GM18868 (cell line): ENCODE measurements around the gene ARRDC1.
"Not testable (repeated sequence)": the region's sequence is repeated elsewhere in the genome, so short reads cannot be mapped to it uniquely, and the experiment has no call there.

ENCODE experiments used
- ATAC-seq: cut with Tn5 transposase; IDR thresholded peaks from one replicate; pipeline ENCODE4 v1.9.1; 2021; ENCODE audit warnings: mild to moderate bottlenecking, moderate library complexity; ENCODE audit not compliant: unreplicated experiment

The ARRDC1 gene

GRCh38 chr9:137583347-137583746 is 22.1 kb upstream of the ARRDC1 start:
- ATAC-seq: no peak

- ATAC-seq: no peak
Measured at GRCh38 chr9:137583957-137584356, 21.5 kb upstream of the ARRDC1 start.

DNA sequence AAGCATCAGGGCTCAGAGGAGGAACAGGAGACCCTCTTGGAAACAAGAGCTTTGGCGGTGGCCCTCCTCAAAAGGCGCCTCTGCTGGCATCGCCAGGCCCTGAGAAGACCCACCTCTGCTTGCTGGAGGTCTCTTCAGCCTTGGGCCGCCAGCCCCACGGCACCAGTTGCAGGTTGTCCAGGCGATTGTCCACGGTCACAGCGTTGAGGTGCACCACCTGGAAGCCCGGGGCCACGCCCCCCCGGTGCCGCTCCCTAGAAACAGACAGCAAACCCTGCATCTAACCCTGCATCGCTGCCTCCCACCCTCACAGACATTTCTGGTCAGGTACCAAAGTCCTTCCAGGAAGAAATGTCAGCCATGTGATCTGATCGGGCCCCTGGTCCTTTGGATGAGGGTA is 18.6 kb upstream of the ARRDC1 start:
- ATAC-seq: no peak

- no peak for ATAC-seq
Measured at GRCh38 chr9:137588311-137588710, 17.2 kb upstream of the ARRDC1 start.

GRCh38 chr9:137588891-137589290 is 16.6 kb upstream of the ARRDC1 start:
- no peak for ATAC-seq

DNA sequence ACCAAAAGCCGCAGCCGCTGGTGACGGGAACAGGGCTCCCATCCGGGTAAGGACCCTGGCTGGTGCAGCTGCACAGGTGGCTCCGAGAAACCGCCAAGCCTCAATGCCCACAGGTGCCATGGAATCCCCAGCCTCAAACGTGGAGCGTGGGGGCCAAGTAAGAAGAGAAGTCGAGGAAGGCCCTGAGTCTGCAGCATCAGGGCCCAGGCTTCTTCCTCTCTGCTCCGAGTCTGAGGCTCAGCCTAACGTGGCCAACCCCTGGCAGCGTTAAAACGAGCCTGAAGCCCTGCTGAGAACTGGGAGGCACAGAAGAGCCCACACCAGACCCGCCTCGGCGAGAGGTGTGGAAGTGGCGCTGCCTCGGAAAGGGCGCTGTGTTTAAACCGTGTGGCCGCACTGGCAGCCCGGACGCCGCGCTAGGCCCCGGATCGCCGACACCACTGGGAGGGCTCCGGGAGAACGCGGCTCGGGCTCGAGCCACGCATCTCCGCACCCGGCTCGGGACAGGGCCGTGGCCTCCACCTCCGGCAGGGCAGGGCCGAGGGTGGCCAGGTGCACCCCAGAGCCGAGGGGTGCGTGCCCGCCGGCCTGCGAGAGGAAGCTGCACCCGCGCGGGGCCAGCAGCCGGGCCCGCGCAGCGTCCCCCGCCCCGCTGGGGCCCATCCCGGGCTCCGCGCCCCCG is 15.9 kb upstream of the ARRDC1 start:
- peak; percentile 9 for ATAC-seq

DNA sequence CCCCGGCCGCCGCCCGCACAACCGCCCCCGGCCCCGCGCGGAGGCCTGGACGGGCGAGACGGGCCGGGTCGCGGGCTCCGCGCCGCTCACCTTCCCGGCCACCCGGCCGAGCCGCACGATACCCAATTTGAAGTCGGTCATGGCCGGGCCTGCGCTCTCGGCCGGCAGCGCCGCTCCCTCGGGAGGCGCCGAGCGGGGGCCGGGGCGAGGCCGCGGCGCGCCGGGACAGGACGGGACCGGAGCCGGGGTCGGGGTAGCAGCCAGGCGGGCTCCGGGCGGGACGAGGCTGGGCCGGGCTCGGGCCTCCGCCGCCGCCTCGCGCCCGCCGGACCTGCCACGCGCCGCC is 15.4 kb upstream of the ARRDC1 start:
- no peak for ATAC-seq

- ATAC-seq: peak; percentile 91
Measured at GRCh38 chr9:137590469-137591383, 14.8 kb upstream of the ARRDC1 start, which contains the start of gene ZMYND19. ZMYND19 (minus strand) TSS chr9:137590512; CDS start chr9:137590263, 249 bp downstream.

GRCh38 chr9:137592767-137593166 is 12.7 kb upstream of the ARRDC1 start:
- ATAC-seq: no peak

DNA sequence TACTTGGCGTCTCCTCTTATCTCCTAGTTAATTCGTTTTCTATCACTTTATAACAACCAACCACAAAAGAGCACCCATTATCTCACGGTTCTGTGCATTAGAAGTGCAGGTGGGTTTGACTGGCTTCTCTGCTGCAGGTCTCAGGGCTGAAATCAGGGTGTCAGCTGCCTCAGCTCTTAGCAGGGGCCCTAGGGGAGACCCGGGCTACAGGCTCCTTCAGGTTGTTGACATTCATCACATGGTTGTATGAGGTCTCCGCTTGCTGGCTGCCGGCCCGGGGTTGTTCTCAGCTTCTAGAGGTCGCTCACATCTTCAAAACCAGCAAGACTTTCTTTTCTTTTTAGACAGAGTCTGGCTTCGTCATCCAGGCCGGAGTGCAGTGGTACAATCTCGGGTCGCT is 12.3 kb upstream of the ARRDC1 start:
- no peak for ATAC-seq

DNA sequence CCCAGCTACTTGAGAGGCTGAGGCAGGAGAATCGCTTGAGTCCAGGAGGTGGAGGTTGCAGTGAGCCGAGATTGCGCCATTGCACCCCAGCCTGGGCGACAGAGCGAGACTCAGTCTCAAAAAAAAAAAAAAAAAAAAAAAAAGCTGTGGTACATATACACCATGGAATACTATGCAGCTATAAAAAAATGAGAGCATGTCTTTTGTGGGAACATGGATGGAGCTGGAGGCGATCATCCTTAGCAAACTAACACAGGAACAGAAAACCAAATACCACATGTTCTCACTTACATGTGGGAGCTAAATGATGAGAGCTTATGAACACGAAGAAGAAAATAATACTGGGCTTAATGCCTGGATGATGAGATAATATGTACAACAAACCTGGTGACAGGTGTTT is 8.9 kb upstream of the ARRDC1 start:
- not testable (repeated sequence) for ATAC-seq

GRCh38 chr9:137598943-137599342 is 6.5 kb upstream of the ARRDC1 start:
- no peak for ATAC-seq

GRCh38 chr9:137602661-137603060 is 2.8 kb upstream of the ARRDC1 start:
- no peak for ATAC-seq

- ATAC-seq: no peak
Measured at GRCh38 chr9:137603879-137604278, 1.6 kb upstream of the ARRDC1 start.

DNA sequence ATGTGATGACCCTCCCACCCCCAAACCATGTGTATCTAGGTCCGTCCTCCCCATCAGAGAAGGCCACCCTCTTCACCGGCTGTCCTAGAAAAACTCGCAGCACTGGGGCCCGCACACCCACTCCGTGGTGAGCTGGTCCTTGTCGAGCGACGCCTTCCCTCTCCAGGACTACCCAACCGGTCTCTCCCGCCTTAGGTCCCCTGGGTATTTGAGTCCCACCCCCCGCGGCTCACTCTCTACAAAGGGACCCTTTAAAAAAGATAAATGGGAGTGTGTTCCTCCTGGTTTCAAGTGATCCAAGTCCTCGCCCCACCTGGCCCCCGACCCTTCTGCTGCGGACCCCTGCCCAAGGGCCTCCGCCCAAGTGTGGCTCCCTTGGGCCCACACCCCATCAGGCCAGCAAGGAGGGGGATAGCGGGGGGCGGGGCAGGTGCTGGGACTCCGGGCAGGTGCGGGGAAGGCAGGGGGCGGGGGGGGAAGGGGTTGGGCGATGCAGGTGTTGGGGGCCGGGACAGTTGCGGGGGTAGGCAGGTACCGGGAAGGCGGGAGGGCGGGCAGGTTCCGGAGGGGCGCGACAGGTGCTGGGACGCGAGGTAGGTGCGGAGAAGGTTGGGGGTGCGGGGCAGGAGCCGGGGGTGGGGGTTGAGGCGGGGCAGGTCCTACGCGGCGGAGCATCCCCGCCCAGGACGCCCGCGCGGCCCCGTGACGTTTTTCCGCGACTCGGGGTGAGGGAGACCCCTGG is 970 bp upstream of the ARRDC1 start:
- no peak for ATAC-seq

GRCh38 chr9:137606005-137606621 is 627 bp downstream of the ARRDC1 start:
- ATAC-seq: no peak

GRCh38 chr9:137606734-137607138 is 1.2 kb downstream of the ARRDC1 start:
- ATAC-seq: no peak

- no peak for ATAC-seq
Measured at GRCh38 chr9:137607141-137607857, 1.8 kb downstream of the ARRDC1 start.

DNA sequence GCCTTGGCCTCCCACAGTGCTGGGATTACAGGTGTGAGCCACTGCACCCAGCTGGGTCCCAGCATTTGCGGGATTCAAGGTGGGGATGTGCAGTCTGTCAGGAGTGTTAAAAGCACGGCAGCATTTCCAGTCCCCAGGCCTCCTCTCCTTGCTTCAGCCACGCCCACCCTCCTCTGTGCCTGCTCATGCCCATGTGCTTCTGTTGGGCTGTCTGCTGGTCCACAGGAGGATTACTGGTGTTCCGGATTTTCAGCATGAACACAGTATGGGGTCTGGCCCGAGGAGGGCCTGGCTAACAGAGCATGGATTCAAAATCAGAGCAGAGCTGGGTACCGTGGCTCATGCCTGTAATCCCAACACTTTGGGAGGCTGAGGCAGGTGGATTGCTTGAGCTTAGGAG is 5.5 kb downstream of the ARRDC1 start:
- no peak for ATAC-seq
